GM12801 (cell line): ENCODE results near the gene SLC1A1.

Experiments used
- CTCF ChIP-seq: IDR thresholded peaks from one replicate; pipeline ENCODE4 v1.5.1; 2011; ENCODE audit warnings: control low read depth; ENCODE audit not compliant: insufficient read length; ENCODE audit errors: extremely low read depth

Gene SLC1A1

GRCh38 chr9:4550777-4551484, 60.7 kb downstream of the SLC1A1 start:
- TF ChIP-seq CTCF, result no peak

DNA sequence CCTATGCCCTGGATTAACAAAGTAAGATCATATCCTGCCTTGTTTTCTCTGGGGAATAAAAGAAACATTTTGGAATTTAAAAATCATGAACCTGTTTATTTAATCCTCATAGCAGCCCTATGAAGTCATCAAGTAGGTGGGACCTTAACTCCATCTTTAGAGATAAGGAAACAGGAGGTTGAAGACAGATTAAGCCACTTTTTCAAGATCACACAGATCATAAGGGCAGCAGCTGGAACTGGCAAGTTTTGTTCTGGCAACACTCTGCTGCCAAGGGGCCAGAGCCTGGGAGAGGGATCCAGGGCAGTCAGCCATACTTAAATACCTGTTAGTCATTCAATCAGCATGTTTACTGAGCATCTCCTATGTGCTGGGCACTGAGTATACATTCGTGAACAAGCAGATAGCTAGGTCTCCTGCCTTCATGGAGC, 63.7 kb downstream of the SLC1A1 start:
- no peak for TF ChIP-seq CTCF

DNA sequence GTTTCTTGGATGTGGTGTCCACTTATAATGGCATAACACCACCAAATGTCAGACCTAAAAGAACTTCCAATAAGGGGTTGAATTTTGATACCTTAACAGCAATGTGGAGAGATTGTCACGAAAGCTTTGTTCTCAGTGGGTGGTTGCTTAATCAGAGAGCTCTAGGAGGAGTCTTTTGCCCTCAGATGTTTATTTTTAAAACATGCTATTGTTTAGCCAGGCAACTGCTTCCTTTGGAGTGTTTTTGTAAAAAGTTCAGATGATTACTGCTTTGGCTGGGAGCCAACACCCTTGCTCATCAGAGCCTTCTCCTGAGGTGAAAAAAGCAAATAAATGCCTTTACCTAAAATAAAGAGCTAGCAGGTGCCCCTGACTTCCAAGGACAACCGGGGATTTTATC, 65.0 kb downstream of the SLC1A1 start:
- no peak for TF ChIP-seq CTCF

- no peak for TF ChIP-seq CTCF
These were observed 68.2 kb downstream of the SLC1A1 start for GRCh38 chr9:4558371-4558998.

GRCh38 chr9:4559261-4560182, 69.3 kb downstream of the SLC1A1 start:
- TF ChIP-seq CTCF, result no peak

- no peak for TF ChIP-seq CTCF
These were observed 72.8 kb downstream of the SLC1A1 start for GRCh38 chr9:4563105-4563504.

- TF ChIP-seq CTCF, result no peak
These were observed 76.5 kb downstream of the SLC1A1 start for GRCh38 chr9:4566806-4567205.
